MM.1S (cell line): Measurements from ENCODE around the gene ACOXL.
A peak's percentile ranks its signal among the peaks of the same experiment; 100 is the strongest.

Experiments
- DNase-seq: peaks from one replicate; pipeline ENCODE4 v3.0.0-alpha.2; 2015
- H2AFZ ChIP-seq: fragments of 300-600 bp; sonication (generic); 2 replicates; pipeline ENCODE4 v1.6.0; 2016; ENCODE audit warnings: antibody characterized with exemption, low read length
- H3F3A ChIP-seq: fragments of 300-600 bp; sonication (generic); 2 replicates; pipeline ENCODE4 v1.6.1; 2016; ENCODE audit warnings: mild to moderate bottlenecking, antibody characterized with exemption, low read length, moderate library complexity, mixed read lengths; ENCODE audit not compliant: insufficient read depth
- H3K27ac ChIP-seq: fragments of 300-600 bp; sonication (generic); 2 replicates; pipeline ENCODE4 v1.5.1; 2016; ENCODE audit warnings: mild to moderate bottlenecking, low read length
- H3K27me3 ChIP-seq: fragments of 300-600 bp; sonication (generic); replicated peaks from 2 replicates; pipeline ENCODE4 v1.6.0; 2016; ENCODE audit warnings: low read length; ENCODE audit not compliant: insufficient read depth
- H3K36me3 ChIP-seq: fragments of 300-600 bp; sonication (generic); replicated peaks from 2 replicates; pipeline ENCODE4 v1.6.1; 2016; ENCODE audit warnings: mild to moderate bottlenecking, low read length, mixed read lengths; ENCODE audit not compliant: insufficient read depth
- H3K4me1 ChIP-seq: fragments of 300-600 bp; sonication (generic); 2 replicates; pipeline ENCODE4 v1.6.1; 2016; ENCODE audit warnings: low read length, mixed read lengths
- H3K4me2 ChIP-seq: fragments of 300-600 bp; sonication (generic); 2 replicates; pipeline ENCODE4 v1.6.0; 2016; ENCODE audit warnings: low read depth, low read length
- H3K4me3 ChIP-seq: fragments of 300-600 bp; sonication (generic); 2 replicates; pipeline ENCODE4 v1.5.1; 2016; ENCODE audit warnings: low read length, mixed read lengths
- H3K79me2 ChIP-seq: fragments of 300-600 bp; sonication (generic); 2 replicates; pipeline ENCODE4 v1.6.1; 2016; ENCODE audit warnings: mixed run types, low read length, mixed read lengths
- H3K9ac ChIP-seq: fragments of 300-600 bp; sonication (generic); 2 replicates; pipeline ENCODE4 v1.6.1; 2016; ENCODE audit warnings: low read length, mixed read lengths
- H3K9me2 ChIP-seq: fragments of 300-600 bp; sonication (generic); replicated peaks from 2 replicates; pipeline ENCODE4 v1.6.1; 2016; ENCODE audit warnings: mild to moderate bottlenecking, low read length, mixed read lengths; ENCODE audit not compliant: insufficient read depth
- H3K9me3 ChIP-seq: fragments of 300-600 bp; sonication (generic); replicated peaks from 2 replicates; pipeline ENCODE4 v1.6.1; 2016; ENCODE audit warnings: mild to moderate bottlenecking, low read length, mixed read lengths; ENCODE audit not compliant: insufficient read depth
- H4K20me1 ChIP-seq: fragments of 300-600 bp; sonication (generic); 2 replicates; pipeline ENCODE4 v1.6.1; 2016; ENCODE audit warnings: mild to moderate bottlenecking, low read length, moderate library complexity, mixed read lengths; ENCODE audit not compliant: insufficient read depth
- CTCF ChIP-seq: fragments of 300-600 bp; sonication (generic); IDR thresholded peaks from 2 replicates; pipeline ENCODE4 v1.5.1; 2016; ENCODE audit warnings: antibody characterized with exemption, low read length, mixed read lengths
- EZH2 ChIP-seq: fragments of 300-600 bp; sonication (generic); optimal IDR thresholded peaks from 2 replicates; pipeline ENCODE3; 2017; ENCODE audit warnings: low read depth, mild to moderate bottlenecking, antibody characterized with exemption, low read length, mixed read lengths
- EZH2phosphoT487 ChIP-seq: fragments of 300-600 bp; sonication (generic); IDR thresholded peaks from 2 replicates; pipeline ENCODE4 v1.6.1; 2018; ENCODE audit warnings: antibody characterized with exemption, low read length

The ACOXL gene

GRCh38 chr2:111046670-111047069, 314.3 kb downstream of the ACOXL start:
- Histone ChIP-seq H3F3A (peaks cover 27% of the 10 kb centered on the region), H3K4me2 (no peak overlapping the region), H3K79me2 (peaks cover 7% of the 10 kb centered on the region; the same call in 1 of the 2 replicates), H2AFZ (no peak overlapping the region), H3K36me3 (no peaks in the 10 kb centered on the region), H3K9me3 (no peaks in the 10 kb centered on the region), H3K4me1 (peaks cover 21% of the 10 kb centered on the region), H3K27me3 (no peaks in the 10 kb centered on the region), H3K9me2 (no peaks in the 10 kb centered on the region), H4K20me1 (no peaks in the 10 kb centered on the region), H3K4me3 (no peak overlapping the region), H3K9ac (no peak overlapping the region), H3K27ac (no peak overlapping the region)
- DNase-seq = no peak
- TF ChIP-seq CTCF = no peak
- no peak for TF ChIP-seq EZH2phosphoT487
- TF ChIP-seq EZH2 = no peak

DNA sequence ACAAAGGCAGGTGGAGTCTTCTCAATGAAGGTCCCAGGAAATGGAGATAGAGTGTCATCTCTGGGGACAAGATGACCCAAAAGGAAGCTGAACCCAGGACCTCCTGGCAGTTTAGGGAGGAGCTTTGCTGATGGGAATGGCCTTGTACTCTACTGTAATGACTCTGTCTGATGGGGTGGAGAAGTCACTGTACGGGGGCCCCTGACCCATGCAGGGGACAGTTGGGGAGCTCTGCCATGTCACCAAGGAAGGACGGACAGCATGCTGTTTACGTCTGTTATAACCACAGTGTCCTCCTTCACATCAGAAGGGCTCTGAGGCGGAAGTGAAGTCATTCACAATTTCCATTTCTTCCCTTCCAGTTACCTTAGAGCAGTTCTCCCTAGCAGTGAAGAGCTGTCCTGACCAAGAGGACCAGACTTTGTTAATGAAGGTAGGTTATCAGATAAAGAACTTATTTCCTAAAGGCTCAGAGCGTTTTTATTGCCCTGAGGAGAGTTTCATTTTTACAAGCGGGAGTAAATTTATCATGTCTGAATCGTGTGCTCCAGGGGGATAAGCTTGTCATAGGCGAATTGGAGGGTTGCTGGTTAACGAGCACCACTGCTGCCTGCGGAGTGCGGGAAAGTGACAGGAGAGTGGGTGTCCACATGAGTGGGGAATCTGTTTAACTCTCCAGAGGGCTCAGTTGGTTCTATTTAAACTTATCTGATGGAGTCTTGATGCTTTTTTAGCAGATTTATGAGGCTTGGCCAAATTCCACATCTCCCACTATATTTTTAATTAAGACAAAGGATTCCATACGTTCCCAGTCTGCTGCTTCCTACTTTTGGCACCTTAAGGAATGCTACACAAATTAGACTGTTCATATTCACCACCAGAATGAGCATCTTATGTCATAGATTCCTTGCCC, 316.7 kb downstream of the ACOXL start:
- TF ChIP-seq EZH2phosphoT487 (no peak), EZH2 (no peak), CTCF (no peak)
- Histone ChIP-seq H3F3A (peaks cover 30% of the 10 kb centered on the region), H3K9me3 (no peaks in the 10 kb centered on the region), H3K27ac (peak overlapping the region; percentile 99), H3K4me2 (peak overlapping the region; percentile 86), H3K4me3 (peak overlapping the region; percentile 44), H3K9me2 (no peaks in the 10 kb centered on the region), H4K20me1 (no peaks in the 10 kb centered on the region), H3K27me3 (no peaks in the 10 kb centered on the region), H3K36me3 (no peaks in the 10 kb centered on the region), H3K4me1 (peaks cover 33% of the 10 kb centered on the region), H3K9ac (peak overlapping the region; percentile 97), H2AFZ (no peak overlapping the region), H3K79me2 (peaks cover 7% of the 10 kb centered on the region; the same call in 1 of the 2 replicates)
- DNase-seq = no peak

- Histone ChIP-seq H3K9me2 (no peaks in the 10 kb centered on the region), H3K79me2 (peaks cover 7% of the 10 kb centered on the region; the same call in 1 of the 2 replicates), H3K4me1 (peaks cover 33% of the 10 kb centered on the region), H3K4me2 (peak overlapping the region; percentile 86), H3F3A (peaks cover 30% of the 10 kb centered on the region), H3K36me3 (no peaks in the 10 kb centered on the region), H2AFZ (peak overlapping the region; percentile 26; the same call in 1 of the 2 replicates), H3K9ac (peak overlapping the region; percentile 97), H3K27ac (peak overlapping the region; percentile 99), H3K9me3 (no peaks in the 10 kb centered on the region), H4K20me1 (no peaks in the 10 kb centered on the region), H3K4me3 (peak overlapping the region; percentile 49), H3K27me3 (no peaks in the 10 kb centered on the region)
- TF ChIP-seq EZH2 (no peak), CTCF (no peak), EZH2phosphoT487 (no peak)
- DNase-seq = peak; percentile 93
Observed at GRCh38 chr2:111049792-111050640, 317.6 kb downstream of the ACOXL start.
